IMR-90 (cell line): ENCODE measurements around the gene DAG1.

ENCODE experiments used
- BHLHE40 ChIP-seq: fragments of 150-350 bp; IDR thresholded peaks from 2 replicates; pipeline ENCODE4 v1.6.1; 2016; ENCODE audit warnings: mild to moderate bottlenecking, low read depth, low read length
- CHD1 ChIP-seq: IDR thresholded peaks from 2 replicates; pipeline ENCODE4 v1.6.1; 2012; ENCODE audit warnings: low read depth, low read length, improper control_type of control experiment
- CTCF ChIP-seq: conservative IDR thresholded peaks from 2 replicates; pipeline ENCODE4 v1.5.1; 2012; ENCODE audit warnings: mild to moderate bottlenecking, low read depth, low read length, improper control_type of control experiment
- MAFK ChIP-seq: IDR thresholded peaks from 2 replicates; pipeline ENCODE4 v1.6.1; 2012; ENCODE audit warnings: low read depth, low read length, improper control_type of control experiment
- MXI1 ChIP-seq: IDR thresholded peaks from 2 replicates; pipeline ENCODE4 v1.6.1; 2012; ENCODE audit warnings: low read depth, mild to moderate bottlenecking, low read length, moderate library complexity, borderline replicate concordance
- POLR2A ChIP-seq: IDR thresholded peaks from 2 replicates; pipeline ENCODE4 v1.6.1; 2012; ENCODE audit warnings: mild to moderate bottlenecking, low read depth, low read length
- RAD21 ChIP-seq: IDR thresholded peaks from 2 replicates; pipeline ENCODE4 v1.6.1; 2012; ENCODE audit warnings: low read length, improper control_type of control experiment
- RFX5 ChIP-seq: IDR thresholded peaks from 2 replicates; pipeline ENCODE4 v1.8.0; 2012; ENCODE audit warnings: low read depth, mild to moderate bottlenecking, low read length, moderate library complexity
- SMC3 ChIP-seq: fragments of 150-350 bp; IDR thresholded peaks from 2 replicates; pipeline ENCODE4 v1.6.1; 2016; ENCODE audit warnings: low read depth, mild to moderate bottlenecking, antibody characterized with exemption, low read length, moderate library complexity
- TF ChIP-seq, protein P1 (sequence below): fragments of 150-350 bp; IDR thresholded peaks from 2 replicates; pipeline ENCODE4 v1.6.1; 2017; ENCODE audit warnings: mild to moderate bottlenecking, antibody characterized with exemption, low read length, low read depth

- TF ChIP-seq MXI1 (no peak), SMC3 (no peak), MAFK (no peak), RAD21 (no peak), POLR2A (no peak), CTCF (no peak), RFX5 (no peak), CHD1 (no peak), BHLHE40 (no peak)
- TF ChIP-seq, protein P1, sequence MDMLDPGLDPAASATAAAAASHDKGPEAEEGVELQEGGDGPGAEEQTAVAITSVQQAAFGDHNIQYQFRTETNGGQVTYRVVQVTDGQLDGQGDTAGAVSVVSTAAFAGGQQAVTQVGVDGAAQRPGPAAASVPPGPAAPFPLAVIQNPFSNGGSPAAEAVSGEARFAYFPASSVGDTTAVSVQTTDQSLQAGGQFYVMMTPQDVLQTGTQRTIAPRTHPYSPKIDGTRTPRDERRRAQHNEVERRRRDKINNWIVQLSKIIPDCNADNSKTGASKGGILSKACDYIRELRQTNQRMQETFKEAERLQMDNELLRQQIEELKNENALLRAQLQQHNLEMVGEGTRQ = no peak
Measured at GRCh38 chr3:49552087-49552486, 82.0 kb downstream of the DAG1 start.
